Retinal pigment epithelial cell (primary cell): ENCODE measurements around the gene NAGLU.

Source experiments
- DNase-seq: peaks from one replicate; pipeline ENCODE4 v3.0.0-alpha.2; 2010; ENCODE audit warnings: low read depth
- H3K4me3 ChIP-seq: 2 replicates; pipeline ENCODE4 v1.5.1; 2011; ENCODE audit warnings: mild to moderate bottlenecking, low read length, control low read depth, moderate library complexity
- CTCF ChIP-seq: conservative IDR thresholded peaks from 2 replicates; pipeline ENCODE4 v1.5.1; 2011; ENCODE audit warnings: low read depth, low read length, control low read depth, inconsistent platforms

NAGLU gene

DNA sequence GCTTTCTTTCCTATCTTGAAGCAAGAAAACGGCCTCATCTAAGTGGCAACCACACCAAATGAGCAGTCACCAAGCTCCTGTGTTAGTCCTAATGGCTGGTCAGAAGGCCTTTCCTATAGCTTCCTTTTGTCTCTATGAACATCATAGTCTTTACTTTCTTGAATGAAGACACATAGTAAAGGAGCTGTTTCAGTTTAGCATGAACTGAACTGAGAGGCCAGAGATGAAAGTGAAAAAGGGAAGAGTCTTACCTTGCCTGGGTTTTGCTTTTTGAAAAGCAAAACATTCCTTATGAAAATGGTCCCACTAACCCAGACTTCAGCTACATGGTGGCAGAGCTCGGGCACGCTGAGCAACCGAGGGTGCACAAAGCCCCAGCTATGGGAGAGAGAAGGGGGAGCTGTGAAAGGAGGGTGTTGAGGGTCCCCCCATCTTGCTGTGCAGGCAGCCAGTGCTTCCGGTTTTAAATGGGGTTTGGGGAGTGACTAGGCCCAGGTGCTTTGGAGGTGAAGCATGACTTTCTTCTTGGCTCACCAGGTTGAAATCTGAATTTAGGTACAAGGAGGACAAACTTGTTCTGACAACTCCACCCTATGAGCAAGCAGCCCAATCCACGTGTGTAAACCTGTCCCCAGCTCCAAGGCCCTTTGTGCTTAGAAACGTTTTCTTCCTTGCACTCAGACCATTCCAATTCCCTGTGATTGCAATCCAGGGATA is 50.6 kb downstream of the NAGLU start:
- TF ChIP-seq CTCF: no peak
- H3K4me3 ChIP-seq: no peak overlapping the region
- no peak for DNase-seq

GRCh38 chr17:42590886-42591285 is 54.8 kb downstream of the NAGLU start:
- no peak for TF ChIP-seq CTCF
- no peak for DNase-seq
- no peak overlapping the region for H3K4me3 ChIP-seq

DNA sequence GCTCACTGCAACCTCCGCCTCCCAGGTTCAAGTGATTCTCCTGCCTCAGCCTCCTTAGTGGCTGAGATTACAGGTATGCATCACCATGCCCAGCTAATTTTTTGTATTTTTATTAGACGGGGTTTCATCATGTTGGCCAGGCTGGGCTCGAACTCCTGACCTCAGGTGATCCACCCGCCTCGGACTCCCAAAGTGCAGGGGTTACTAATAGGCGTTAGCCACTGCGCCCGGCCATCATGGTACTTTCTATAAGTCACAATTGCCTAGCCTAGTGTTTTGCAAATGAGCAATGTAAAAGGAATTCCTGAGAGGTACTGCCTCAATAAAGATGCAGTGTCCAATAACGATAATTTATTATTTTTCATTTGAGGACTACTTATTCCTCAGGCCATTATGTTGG is 55.4 kb downstream of the NAGLU start:
- H3K4me3 ChIP-seq: no peak overlapping the region
- no peak for DNase-seq
- TF ChIP-seq CTCF: no peak
